Stimulated activated CD4-positive, alpha-beta T cell treated with anti-CD3 and anti-CD28 coated beads, Interleukin-4, amount 100 ng/mL, for 24 hours (primary cell): Measurements from ENCODE around the gene ZBP1.
"Not testable (repeated sequence)": the region's sequence is repeated elsewhere in the genome, so short reads cannot be mapped to it uniquely, and the experiment has no call there.

Source experiments
- DNase-seq: peaks from one replicate; pipeline ENCODE4 v3.0.0-alpha.2; 2020

The ZBP1 gene

GRCh38 chr20:57638173-57638894, 18.1 kb upstream of the ZBP1 start:
- no peak for DNase-seq

GRCh38 chr20:57633945-57634491, 13.8 kb upstream of the ZBP1 start:
- no peak for DNase-seq

- no peak for DNase-seq
Measured at GRCh38 chr20:57632286-57632685, 12.1 kb upstream of the ZBP1 start.

GRCh38 chr20:57630061-57630460, 9.8 kb upstream of the ZBP1 start:
- peak; percentile 57 for DNase-seq

GRCh38 chr20:57629491-57629901, 9.3 kb upstream of the ZBP1 start:
- peak; percentile 23 for DNase-seq

- DNase-seq, result not testable (repeated sequence)
Measured at GRCh38 chr20:57628962-57629308, 8.7 kb upstream of the ZBP1 start.

- peak; percentile 38 for DNase-seq
Measured at GRCh38 chr20:57628047-57628961, 8.1 kb upstream of the ZBP1 start.

- DNase-seq, result no peak
Measured at GRCh38 chr20:57627339-57627738, 7.1 kb upstream of the ZBP1 start.

- no peak for DNase-seq
Measured at GRCh38 chr20:57625978-57626377, 5.8 kb upstream of the ZBP1 start.

GRCh38 chr20:57625181-57625958, 5.1 kb upstream of the ZBP1 start:
- no peak for DNase-seq

- DNase-seq, result no peak
Measured at GRCh38 chr20:57624124-57624523, 3.9 kb upstream of the ZBP1 start.

- peak; percentile 68 for DNase-seq
Measured at GRCh38 chr20:57622579-57623381, 2.6 kb upstream of the ZBP1 start.

- no peak for DNase-seq
Measured at GRCh38 chr20:57622201-57622570, 2.0 kb upstream of the ZBP1 start.

- no peak for DNase-seq
Measured at GRCh38 chr20:57621421-57622200, 1.4 kb upstream of the ZBP1 start.

- DNase-seq, result no peak
Measured at GRCh38 chr20:57620999-57621398, 773 bp upstream of the ZBP1 start.

- DNase-seq, result peak; percentile 70
Measured at GRCh38 chr20:57619051-57619831, 985 bp downstream of the ZBP1 start.

GRCh38 chr20:57618764-57619050, 1.5 kb downstream of the ZBP1 start:
- DNase-seq, result no peak

GRCh38 chr20:57618091-57618763, 2.0 kb downstream of the ZBP1 start:
- peak; percentile 30 for DNase-seq

GRCh38 chr20:57617079-57617795, 3.0 kb downstream of the ZBP1 start:
- no peak for DNase-seq
